NCI-H1092 treated with DMSO at 0.1 percent for 48 hours (cell line): Measurements from ENCODE around the gene PROM1.

Experiments used
- DNase-seq: peaks from one replicate; lab custom pipeline; 2025; lab: John Stamatoyannopoulos, UW

The PROM1 gene

GRCh38 chr4:16065066-16065465 is 18.8 kb downstream of the PROM1 start:
- DNase-seq = no peak

GRCh38 chr4:16062601-16063000 is 21.2 kb downstream of the PROM1 start:
- DNase-seq = no peak

- DNase-seq = peak; percentile 86
Observed at GRCh38 chr4:16056681-16057385, 27.0 kb downstream of the PROM1 start.

- peak; percentile 87 for DNase-seq
Observed at GRCh38 chr4:16055873-16056272, 27.9 kb downstream of the PROM1 start.

GRCh38 chr4:16055471-16055870 is 28.4 kb downstream of the PROM1 start:
- DNase-seq = no peak

GRCh38 chr4:16052939-16053338 is 30.9 kb downstream of the PROM1 start:
- DNase-seq = no peak

- no peak for DNase-seq
Observed at GRCh38 chr4:16051980-16052379, 31.8 kb downstream of the PROM1 start.

- no peak for DNase-seq
Observed at GRCh38 chr4:16051132-16051531, 32.7 kb downstream of the PROM1 start.

GRCh38 chr4:16050669-16051068 is 33.2 kb downstream of the PROM1 start:
- no peak for DNase-seq

- DNase-seq = no peak
Observed at GRCh38 chr4:16048619-16049419, 35.0 kb downstream of the PROM1 start.

GRCh38 chr4:16045687-16046086 is 38.1 kb downstream of the PROM1 start:
- DNase-seq = no peak

- peak; percentile 17 for DNase-seq
Observed at GRCh38 chr4:16043642-16044498, 40.0 kb downstream of the PROM1 start.

- no peak for DNase-seq
Observed at GRCh38 chr4:16039139-16039538, 44.7 kb downstream of the PROM1 start.

- no peak for DNase-seq
Observed at GRCh38 chr4:16037901-16038300, 45.9 kb downstream of the PROM1 start.

- no peak for DNase-seq
Observed at GRCh38 chr4:16035843-16036242, 48.0 kb downstream of the PROM1 start.

- no peak for DNase-seq
Observed at GRCh38 chr4:16034010-16034748, 49.6 kb downstream of the PROM1 start.

GRCh38 chr4:16032396-16032770 is 51.4 kb downstream of the PROM1 start:
- no peak for DNase-seq

GRCh38 chr4:16031546-16032395 is 52.1 kb downstream of the PROM1 start:
- no peak for DNase-seq

- DNase-seq = no peak
Observed at GRCh38 chr4:16029886-16030285, 53.9 kb downstream of the PROM1 start.

- no peak for DNase-seq
Observed at GRCh38 chr4:16029262-16029661, 54.6 kb downstream of the PROM1 start.

- DNase-seq = no peak
Observed at GRCh38 chr4:16027626-16028025, 56.2 kb downstream of the PROM1 start.
